K562 (cell line): ENCODE results near the gene RAPGEF5. TPM values are rescaled to one million over a fixed set of nuclear protein-coding genes. Genes with fewer than 3 reads are reported as not detected.

ENCODE experiments used
- C11orf30 ChIP-seq: fragments of 450-650 bp; IDR thresholded peaks from 2 replicates; pipeline ENCODE4 v1.6.1; 2016; ENCODE audit warnings: low read depth, mild to moderate bottlenecking
- FOSL1 ChIP-seq: fragments of 200-800 bp; sonication (Bioruptor generic); conservative IDR thresholded peaks from 2 replicates; pipeline ENCODE4 v1.6.1; 2016; ENCODE audit warnings: missing genetic modification characterization, missing compliant biosample characterization
- FOXP4 ChIP-seq: sonication (generic); formaldehyde crosslinking; IDR thresholded peaks from 2 replicates; pipeline ENCODE4 v1.8.0; 2022; ENCODE audit warnings: mild to moderate bottlenecking, missing genetic modification reagents, borderline replicate concordance
- GABPA ChIP-seq: fragments of 200-800 bp; sonication (Bioruptor generic); conservative IDR thresholded peaks from 2 replicates; pipeline ENCODE4 v1.6.1; 2016; ENCODE audit warnings: low read depth, missing genetic modification characterization, missing compliant biosample characterization
- MITF ChIP-seq: IDR thresholded peaks from 2 replicates; pipeline ENCODE4 v1.6.1; 2014; ENCODE audit warnings: antibody characterized with exemption
- NEUROD1 ChIP-seq: fragments of 150-350 bp; IDR thresholded peaks from 2 replicates; pipeline ENCODE4 v1.6.1; 2014; ENCODE audit warnings: borderline replicate concordance, low read length, low read depth; ENCODE audit not compliant: partially characterized antibody
- NFE2 ChIP-seq: IDR thresholded peaks from 2 replicates; pipeline ENCODE4 v1.6.1; 2014; ENCODE audit warnings: antibody characterized with exemption, low read depth
- SIN3B ChIP-seq: fragments of 450-650 bp; IDR thresholded peaks from 2 replicates; pipeline ENCODE4 v1.6.1; 2017; ENCODE audit warnings: low read depth, mild to moderate bottlenecking, moderate library complexity
- SMARCC2 ChIP-seq: fragments of 450-650 bp; IDR thresholded peaks from 2 replicates; pipeline ENCODE4 v1.6.1; 2017; ENCODE audit warnings: antibody characterized with exemption, moderate library complexity, mild to moderate bottlenecking, low read depth
- ZNF277 ChIP-seq: fragments of 250-450 bp; sonication (Bioruptor Pico); IDR thresholded peaks from 2 replicates; pipeline ENCODE4 v1.8.0; 2022; ENCODE audit warnings: inconsistent platforms, mild to moderate bottlenecking, moderate library complexity, borderline replicate concordance
- polyA plus RNA-seq, 8 experiments: library from polyadenylated mRNA; depleted of rRNA in 4 of 8; stranded (reverse) in 5 of 8; unstranded in 3 of 8; fragments of >200 nt; fragmentation: Nextera tagmentation in 2 of 8; fragmentation: Illumina TruSeq in 1 of 8; extraction: Ambion mirVana in 2 of 8; extraction: Trizol in 1 of 8; gene quantifications; 2 replicates each; pipeline versions ENCODE4 v1.2.1 to v1.2.3, GENCODE V29; 2011 to 2014; ENCODE audit warnings: inconsistent platforms in 1 of 8, missing spikeins in 1 of 8
- total RNA-seq, 7 experiments: library from RNA; depleted of rRNA in 6 of 7; stranded (reverse); fragments of >200 nt in 6 of 7; fragmentation: Illumina TruSeq in 2 of 7; extraction: Trizol in 2 of 7; gene quantifications; 2 replicates each; pipeline versions ENCODE4 v1.2.1 to v1.2.3, GENCODE V29; 2011 to 2021; ENCODE audit warnings: low replicate concordance in 1 of 7

The RAPGEF5 gene
- total and polyA plus RNA-seq, 9 of the 15 experiments (the other 6 are each of a cell fraction or from before 2014, with no cell fraction given) = 0.39 to 2.0 (median 1.1) TPM

GRCh38 chr7:22173685-22174573 is 183.0 kb downstream of the RAPGEF5 start (continued):
- TF ChIP-seq C11orf30 (peak; percentile 51; the same call in 1 of the 2 replicates), MITF (peak; percentile 79; the same call in 1 of the 2 replicates), ZNF277 (CRISPR knock-in tag) (no peak), FOSL1 (tag) (peak; percentile 94), SMARCC2 (0 out of 2 replicates have a peak, but pooled peaks have one; percentile 17), GABPA (tag) (0 out of 2 replicates have a peak, but pooled peaks have one; percentile 23), FOXP4 (CRISPR knock-in tag) (no peak), NEUROD1 (no peak), NFE2 (peak; percentile 80), SIN3B (no peak)
